HL-60 (cell line): ENCODE data around the gene SLC16A4.

ENCODE experiments used
- DNase-seq, 2 experiments: peaks; one replicate each; pipeline ENCODE4 v3.0.0-alpha.2; 2010 to 2020; ENCODE audit warnings: low read depth in 1 of 2, low spot score in 1 of 2
- H3K27ac ChIP-seq: fragments of 250-450 bp; sonication (Bioruptor Pico); replicated peaks from 2 replicates; pipeline ENCODE4 v1.5.1; 2020; ENCODE audit warnings: mild to moderate bottlenecking, moderate library complexity
- H3K27me3 ChIP-seq: fragments of 250-450 bp; sonication (Bioruptor Pico); 2 replicates; pipeline ENCODE4 v1.5.1; 2021; ENCODE audit warnings: mild to moderate bottlenecking, moderate library complexity; ENCODE audit not compliant: insufficient read depth, poor library complexity, severe bottlenecking
- H3K4me3 ChIP-seq: replicated peaks from 2 replicates; pipeline ENCODE4 v1.5.1; 2011; ENCODE audit warnings: mild to moderate bottlenecking, control low read depth, low read length; ENCODE audit not compliant: insufficient read depth
- CTCF ChIP-seq: IDR thresholded peaks from one replicate; pipeline ENCODE4 v1.5.1; 2011; ENCODE audit warnings: low read length, control low read depth, inconsistent platforms; ENCODE audit not compliant: insufficient read depth
- GABPA ChIP-seq: IDR thresholded peaks from 2 replicates; pipeline ENCODE4 v1.6.1; 2012; ENCODE audit warnings: low read depth
- POLR2AphosphoS5 ChIP-seq: IDR thresholded peaks from 2 replicates; pipeline ENCODE4 v1.6.1; 2012; ENCODE audit warnings: low read depth
- REST ChIP-seq: IDR thresholded peaks from 2 replicates; pipeline ENCODE4 v1.6.1; 2012; ENCODE audit warnings: low read depth; ENCODE audit not compliant: insufficient replicate concordance
- SPI1 ChIP-seq: IDR thresholded peaks from 2 replicates; pipeline ENCODE4 v1.6.1; 2012; ENCODE audit warnings: low read depth, mild to moderate bottlenecking, borderline replicate concordance

The SLC16A4 gene

GRCh38 chr1:110339407-110340206, 51.2 kb downstream of the SLC16A4 start:
- peak overlapping the region; percentile 93 for H3K4me3 ChIP-seq
- DNase-seq, result peak in 1 of 2 experiments; percentile 55
- no peaks in the 10 kb centered on the region for H3K27me3 ChIP-seq

GRCh38 chr1:110338886-110339406, 51.9 kb downstream of the SLC16A4 start, which contains the start of gene RBM15:
RBM15 (plus strand) TSS chr1:110339377; CDS start chr1:110339406, 29 bp downstream.
- peak within 1 kb of the TSS; percentile 93 for H3K4me3 ChIP-seq
- DNase-seq, result peak; percentile 100
- peak within 1 kb of the TSS; percentile 98 for H3K27ac ChIP-seq
- H3K27me3 ChIP-seq, result no peaks in the 10 kb centered on the region
- TF ChIP-seq REST (no peak), CTCF (no peak), SPI1 (no peak), GABPA (no peak), POLR2AphosphoS5 (no peak)

More at GRCh38 chr1:110339407-110340206, 51.2 kb downstream of the SLC16A4 start:
- TF ChIP-seq REST, result peak; percentile 78
- no peak for TF ChIP-seq CTCF
- TF ChIP-seq SPI1, result no peak
- TF ChIP-seq GABPA, result no peak
- peak; percentile 90 for TF ChIP-seq POLR2AphosphoS5
- peak overlapping the region; percentile 98 for H3K27ac ChIP-seq

- peak; percentile 92 to 100 for DNase-seq
- H3K27ac ChIP-seq, result peak overlapping the region; percentile 98
- peak overlapping the region; percentile 45 for H3K4me3 ChIP-seq
- peak; percentile 68 for TF ChIP-seq POLR2AphosphoS5
- peak; percentile 17 for TF ChIP-seq CTCF
- no peak for TF ChIP-seq SPI1
- no peaks in the 10 kb centered on the region for H3K27me3 ChIP-seq
Measured at GRCh38 chr1:110338309-110338885, 52.4 kb downstream of the SLC16A4 start.
